Measurements from ENCODE around the gene SLC12A6.
A peak's percentile ranks its signal among the peaks of the same experiment; 100 is the strongest.
"Not testable (repeated sequence)": the region's sequence is repeated elsewhere in the genome, so short reads cannot be mapped to it uniquely, and the experiment has no call there.

Gene SLC12A6

DNA sequence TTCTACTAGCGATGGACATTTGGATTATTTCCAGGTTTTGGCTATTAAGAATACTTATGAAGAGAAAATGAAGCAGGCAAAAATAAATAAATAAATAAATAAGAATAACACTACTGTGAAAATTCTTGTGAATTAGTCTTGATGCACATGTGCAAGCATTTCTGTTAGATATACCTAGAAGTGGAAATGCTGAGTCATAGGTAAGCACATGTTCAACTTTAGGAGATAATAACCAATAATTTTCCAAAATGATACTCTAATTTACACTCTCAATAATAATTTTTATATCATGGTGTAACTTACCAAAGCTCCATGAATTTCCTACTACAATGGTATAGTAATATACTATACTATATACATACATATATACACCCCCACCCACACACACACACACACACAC lies 89.4 kb downstream of the SLC12A6 start:
- no peak for DNase-seq

DNA sequence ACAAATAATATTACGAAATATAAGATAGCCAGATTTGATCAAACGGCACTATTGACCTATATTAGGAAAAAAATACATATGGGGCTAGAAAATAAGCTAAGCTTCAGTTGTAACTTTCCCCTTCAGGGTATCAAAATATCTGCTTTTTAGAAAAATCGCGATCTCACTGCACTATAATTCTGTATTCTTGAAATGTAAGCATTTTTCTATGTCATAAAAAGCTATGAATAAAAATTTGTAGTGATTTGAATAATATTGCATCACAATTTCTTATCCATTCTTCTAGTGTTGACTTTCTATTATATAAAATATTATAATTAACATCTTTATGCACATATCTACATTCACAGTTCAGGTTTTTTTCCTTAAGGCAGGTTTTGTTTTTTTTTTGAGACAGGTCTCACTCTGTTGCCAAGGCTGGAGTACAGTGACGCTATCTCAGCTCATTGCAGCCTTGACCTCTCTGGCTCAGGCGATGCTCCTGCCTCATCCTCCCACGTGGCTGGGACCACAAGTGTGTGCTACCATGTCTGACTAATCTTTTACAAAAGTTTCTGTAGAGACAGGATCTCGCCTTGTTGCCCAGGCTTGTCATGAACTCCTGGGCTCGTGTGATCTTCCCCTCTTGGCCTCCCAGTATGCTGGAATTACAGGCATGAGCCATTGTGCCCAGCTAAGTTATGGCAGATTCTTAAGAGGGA lies 91.2 kb downstream of the SLC12A6 start:
- DNase-seq = no peak

DNA sequence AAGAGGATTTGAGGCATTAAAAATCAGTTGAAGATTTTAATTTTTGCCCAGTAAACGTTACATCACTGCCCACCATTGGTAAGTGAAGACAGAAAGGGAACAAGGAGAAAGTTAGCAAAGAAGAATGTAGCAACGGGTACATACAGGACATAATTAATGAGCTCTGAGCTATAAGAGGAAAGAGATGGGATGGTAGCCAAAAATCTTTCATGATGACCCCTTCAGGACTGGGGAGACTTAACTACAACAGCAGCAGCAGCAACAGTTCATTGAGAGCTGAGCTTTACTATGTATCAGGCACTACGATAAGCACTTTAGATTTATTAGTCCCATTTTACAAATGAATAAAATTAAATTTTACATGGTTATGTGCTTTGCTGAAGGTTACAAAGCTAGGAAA lies 94.4 kb downstream of the SLC12A6 start:
- no peak for DNase-seq

DNA sequence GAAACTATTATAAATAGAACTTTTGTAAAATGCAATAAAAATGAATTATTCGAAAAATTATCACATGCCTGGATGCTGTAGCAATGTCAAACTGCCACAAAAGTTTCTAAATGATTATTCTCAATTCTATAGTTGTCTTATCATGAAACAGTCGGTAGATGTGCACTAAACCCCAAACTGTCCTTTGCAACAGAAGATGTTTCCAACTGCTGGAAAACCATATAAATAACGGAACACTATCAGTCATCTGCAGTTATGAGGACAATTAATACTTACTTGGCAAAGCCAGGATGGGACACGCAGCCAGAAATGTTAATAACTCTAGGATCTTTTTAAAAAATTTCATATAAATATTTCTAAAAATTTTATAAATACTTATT lies 95.3 kb downstream of the SLC12A6 start:
- no peak for DNase-seq

DNA sequence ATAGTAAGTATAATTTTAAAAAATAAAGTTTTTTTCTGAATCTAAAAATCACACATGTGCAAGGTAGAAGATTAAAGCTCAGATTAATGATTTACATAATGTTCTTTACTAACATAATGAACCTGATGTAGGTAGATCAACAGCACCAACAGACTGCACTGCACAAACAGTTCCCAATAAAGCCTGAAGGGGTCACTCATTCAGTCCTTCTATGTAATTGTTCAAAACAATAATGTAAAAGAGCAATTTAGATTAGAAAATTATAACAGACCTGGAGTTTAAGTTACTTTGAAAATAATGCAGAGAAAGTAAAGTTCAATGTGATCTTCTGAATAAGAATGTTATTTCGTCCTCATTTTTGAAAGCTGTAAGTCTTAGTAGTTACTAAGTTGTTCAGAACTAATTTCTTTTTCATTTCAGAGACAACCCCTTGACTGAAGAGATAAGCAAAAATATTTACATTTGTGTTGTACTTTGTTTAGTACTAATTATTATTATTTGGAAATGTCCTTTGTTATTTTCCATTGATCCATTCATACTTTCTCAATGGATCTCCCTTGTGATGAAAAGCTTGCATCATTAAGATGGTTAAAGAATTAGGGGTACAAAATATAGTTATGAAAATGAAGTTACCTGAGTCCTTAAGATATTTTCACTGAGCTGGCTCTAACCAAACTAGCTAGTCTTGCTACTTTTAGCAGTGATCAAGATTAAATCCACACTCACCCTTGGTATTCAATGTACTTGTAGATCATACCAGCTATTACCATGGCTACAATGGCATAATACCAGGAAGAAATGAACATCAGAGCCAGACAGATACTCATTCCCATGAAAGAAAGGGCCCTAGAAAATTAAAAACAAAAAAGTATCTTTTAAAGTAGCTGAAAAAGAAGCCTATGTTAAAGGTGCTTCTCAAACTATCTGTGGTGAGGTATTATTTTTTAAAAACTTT lies 95.9 kb downstream of the SLC12A6 start:
- peak; percentile 7 for DNase-seq

DNA sequence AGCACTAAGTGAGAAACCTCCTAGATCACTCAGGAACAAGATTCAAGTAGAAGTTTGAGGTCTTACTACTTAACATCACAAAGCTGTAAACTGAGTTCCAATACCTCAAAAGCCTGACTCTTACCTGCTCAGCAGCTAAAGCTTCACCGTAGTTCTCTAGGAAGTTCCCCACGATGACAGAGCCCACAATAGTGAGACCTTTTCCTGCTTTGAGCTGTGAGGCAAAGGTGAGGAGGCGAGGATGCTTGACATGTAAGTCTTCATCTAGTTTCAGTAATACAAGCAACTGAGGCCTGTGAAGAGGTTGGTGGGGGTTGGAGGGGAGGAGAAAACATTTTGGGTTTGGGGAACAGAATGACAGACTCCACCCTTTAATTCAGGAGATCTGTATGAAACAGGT lies 97.0 kb downstream of the SLC12A6 start:
- DNase-seq = no peak

DNA sequence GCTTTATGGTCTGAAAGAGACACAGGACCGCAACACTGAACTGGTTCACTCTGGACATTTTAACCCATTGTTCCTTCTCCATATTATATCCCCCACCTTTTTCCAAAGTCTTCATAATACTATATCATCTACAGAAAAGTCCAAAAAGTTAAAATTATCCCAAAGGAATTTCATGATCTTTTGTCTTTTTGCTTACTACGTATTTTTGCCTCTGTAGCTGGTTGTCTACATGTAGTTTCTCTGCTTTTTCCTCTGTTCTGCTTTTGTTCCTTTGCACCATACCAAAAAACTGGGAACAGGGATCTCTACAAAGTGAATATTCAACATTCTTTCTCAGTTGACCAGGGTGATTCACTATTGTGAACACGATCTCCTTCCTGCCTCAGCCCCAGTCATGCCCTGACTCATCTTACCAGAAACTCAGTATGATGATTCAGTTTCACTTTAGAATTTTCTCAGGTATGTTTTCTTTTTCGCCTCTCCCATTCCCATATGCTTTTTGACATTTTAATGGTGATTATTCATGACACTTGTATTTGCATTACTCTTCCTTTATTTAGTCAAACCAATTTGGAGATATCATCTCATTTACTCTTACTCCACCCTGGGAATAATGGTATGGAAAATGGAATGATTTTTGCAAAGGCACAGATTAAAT lies 98.3 kb downstream of the SLC12A6 start:
- no peak for DNase-seq

DNA sequence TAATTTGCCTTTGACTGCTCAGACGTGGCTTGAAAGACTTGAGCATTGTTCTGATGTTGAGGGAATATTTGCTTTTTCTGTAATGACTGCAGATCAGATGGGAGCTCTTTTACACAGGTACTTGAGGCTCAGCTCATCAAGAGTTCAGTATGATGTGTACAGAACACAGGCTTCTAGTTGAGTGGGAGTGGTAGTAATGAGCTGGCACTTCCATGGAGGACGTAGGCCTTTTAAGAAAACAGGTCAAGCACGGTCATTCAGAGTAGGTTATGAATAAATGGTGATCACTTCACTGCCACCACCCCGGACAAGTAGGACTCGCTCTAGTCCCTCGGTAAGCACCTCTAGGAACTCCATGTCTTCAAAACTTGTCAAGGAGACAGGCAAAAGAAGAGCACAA lies 104.0 kb downstream of the SLC12A6 start:
- no peak for DNase-seq

DNA sequence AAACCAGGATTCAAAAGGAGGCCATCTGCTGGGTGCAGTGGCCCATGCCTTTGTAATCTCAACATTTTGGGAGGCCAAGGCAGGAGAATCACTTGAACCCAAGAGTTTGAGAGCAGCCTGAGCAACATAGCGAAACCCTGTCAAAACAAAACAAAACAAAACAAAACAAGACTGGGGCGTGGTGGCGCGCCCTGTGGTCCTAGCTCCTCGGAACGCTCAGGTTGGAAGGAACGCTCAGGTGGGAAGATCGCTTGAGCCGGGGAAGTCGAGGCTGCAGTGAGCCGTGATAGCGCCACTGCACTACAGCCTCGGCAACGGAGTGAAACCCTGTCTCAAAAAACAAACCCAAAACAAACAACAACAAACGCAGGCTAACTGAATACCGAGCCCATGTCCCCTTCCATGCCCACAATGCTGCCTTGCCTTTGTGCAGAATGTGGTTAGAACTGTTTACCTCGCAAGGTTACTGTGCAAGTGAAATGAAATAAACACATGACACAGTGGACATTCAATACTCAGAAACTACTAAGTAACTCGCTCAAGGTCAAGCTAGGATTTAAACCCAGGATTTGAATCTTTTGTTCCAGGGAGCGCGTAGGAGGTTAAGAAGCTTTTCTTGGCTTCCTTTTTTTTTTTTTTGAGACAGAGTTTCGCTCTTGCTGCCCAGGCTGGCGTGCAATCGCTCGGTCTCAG lies 113.5 kb downstream of the SLC12A6 start:
- no peak for DNase-seq

DNA sequence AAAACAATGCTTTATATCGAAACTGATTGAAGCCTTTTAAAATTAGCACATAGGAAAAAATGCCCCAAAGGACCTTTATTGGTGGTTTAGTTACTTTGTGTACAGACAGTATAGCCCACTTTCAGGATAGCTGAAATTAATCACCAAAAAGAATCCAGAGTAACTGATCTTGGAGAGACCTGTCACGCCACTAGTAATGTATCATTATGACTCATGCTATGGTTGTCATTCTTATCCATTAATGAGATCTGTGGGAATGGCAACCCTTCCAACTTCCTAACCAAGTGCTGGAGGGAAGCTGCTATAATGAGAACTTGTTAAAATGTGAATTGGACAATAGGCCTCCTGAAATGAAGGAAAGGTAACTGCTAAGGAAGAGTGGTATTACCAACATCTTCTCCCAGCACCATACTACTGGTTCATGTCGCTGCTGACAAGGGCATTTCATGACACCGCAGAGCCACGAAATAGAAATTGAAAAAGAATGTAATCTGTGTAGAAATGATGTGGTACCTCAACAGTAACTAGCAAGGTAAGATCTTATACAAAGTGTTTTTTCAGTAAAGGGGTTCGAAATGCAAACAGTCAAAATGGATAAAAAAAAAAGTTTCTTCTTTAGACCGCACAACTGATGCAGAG lies 119.9 kb downstream of the SLC12A6 start:
- DNase-seq = no peak

DNA sequence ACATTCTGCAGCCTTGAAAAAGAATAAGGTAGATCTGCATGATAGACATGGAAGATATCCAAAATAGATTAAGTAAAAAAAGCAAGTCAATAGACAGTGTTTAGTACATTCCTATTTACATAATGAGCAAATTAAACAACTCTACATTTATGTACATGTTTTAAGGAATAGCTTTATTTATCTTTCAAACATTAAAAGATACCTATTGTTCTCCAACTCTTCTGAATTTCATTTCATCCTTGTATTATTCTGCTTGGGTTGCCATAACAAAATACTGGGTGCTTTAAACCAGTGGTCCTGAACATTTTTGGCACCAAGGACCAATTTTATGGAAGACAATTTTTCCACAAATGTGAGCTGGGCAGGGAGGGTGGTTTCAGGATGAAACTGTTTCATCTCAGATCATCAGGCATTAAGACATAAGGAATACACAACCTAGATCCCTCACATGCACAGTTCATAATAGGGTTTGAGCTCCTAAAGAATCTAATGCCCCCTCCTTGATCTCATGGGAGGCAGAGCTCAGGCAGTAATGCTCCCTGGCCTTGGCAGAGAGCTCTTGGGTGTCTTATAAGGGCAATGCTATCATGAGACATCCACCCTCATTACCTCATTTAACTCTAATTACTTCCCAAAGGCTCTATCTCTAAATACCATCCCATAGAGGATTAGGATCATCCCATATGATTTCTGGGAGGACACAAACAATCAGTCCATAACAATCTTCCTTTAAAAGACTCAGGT lies 120.9 kb downstream of the SLC12A6 start:
- DNase-seq = no peak

DNA sequence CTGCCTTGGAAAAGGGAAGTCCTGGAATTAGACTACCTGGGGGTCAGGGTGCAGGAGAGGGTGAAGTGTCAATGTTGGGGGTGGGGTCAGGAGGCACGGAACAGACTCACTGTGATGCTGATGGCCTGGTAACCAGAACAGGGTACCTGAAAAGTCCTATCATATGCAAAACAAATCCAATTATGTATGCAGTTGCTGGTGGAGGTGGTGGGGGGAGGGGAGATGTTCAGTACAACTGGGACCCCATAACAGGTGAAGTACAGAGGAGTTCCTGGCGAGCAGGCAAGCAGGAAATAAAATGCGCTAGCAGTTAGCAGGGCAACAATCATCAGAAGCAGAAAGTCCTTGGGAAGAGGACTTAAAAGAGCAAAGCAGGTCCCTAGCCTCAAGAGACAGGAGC lies 123.4 kb downstream of the SLC12A6 start:
- DNase-seq = no peak

DNA sequence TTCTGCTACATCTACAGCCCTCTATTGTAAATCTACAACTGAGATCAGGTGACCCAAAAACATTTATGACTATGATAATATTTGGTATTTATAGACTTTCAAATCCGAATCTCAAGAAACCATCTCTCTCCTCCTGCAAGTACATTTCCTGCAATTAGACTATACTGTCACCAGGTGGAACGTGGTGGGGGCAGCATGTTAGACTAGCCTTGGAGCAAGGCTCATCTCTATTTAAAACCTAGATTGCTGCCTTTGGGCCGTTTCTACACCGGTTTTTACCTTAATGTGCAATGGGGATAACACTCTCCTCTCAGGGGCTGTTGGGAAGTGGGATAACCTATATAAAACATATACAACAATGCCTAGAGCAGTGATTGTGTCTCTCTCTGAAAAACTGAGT lies 123.9 kb downstream of the SLC12A6 start:
- DNase-seq = no peak

DNA sequence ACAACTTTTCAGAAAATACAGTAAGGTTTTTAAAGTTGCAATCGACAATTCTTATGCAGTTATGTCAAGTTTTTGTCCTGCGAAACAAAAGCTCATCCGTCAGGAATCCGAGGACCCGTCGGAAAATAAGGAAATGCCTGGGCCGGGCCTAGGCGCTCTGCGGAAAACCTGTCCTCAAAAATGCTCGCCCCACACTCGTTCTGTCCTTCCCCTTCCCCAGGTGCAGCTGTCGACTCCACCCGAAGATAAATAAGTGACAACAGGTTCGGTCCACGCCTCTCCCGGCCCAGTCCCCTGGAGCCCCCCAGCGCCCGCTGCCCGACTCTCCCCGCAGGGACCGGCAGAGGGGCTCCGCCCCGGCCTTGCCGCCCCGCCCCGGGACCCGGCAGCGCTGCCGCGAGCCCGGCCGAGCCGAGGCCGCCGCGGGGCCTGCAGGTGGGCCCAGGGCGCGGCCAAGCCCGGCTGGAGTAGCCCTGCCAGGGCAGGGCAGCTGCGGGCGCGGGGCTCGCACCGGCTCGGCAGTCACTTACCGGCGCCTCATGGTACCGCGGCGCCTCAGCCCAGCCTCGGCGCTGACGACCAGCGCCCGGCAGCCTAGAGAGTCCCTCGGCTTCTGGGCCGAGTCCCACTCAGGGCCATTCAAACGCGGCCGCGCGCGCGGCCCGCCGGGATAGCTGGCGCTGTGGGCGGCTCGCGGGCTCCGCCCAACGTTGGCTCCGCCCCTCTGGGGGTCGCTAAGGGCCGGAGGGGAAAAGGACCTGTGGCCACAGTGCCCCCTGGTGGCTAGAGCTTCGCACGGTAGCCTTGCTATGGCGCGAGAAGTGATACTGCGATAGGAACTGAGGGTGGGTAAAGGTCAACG lies 127.9 kb downstream of the SLC12A6 start, which contains the start of gene KATNBL1:
Gene KATNBL1, minus strand, starts transcription at position 676 of the 862 bp plus-strand sequence. CDS start 46,420 bp downstream, outside the sequence.
- peak; percentile 93 for DNase-seq

DNA sequence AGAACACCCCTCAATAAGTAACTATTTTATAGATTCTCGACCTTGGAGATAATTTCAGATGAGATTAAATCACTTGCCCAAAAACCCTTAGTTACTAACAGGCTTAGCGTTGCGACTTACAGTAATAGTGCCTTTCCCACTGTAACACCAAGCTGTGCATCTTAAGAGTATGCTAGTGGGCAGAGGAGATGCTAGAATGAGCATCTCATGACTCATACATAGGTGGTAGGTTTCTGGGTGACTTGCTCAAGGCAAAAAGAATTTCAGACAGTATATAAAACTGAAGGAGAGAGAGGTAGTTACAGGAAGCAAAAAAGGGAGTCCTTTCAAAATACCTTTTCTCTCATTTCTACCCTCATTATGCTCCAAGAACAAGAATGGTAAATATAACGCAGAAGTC lies 131.6 kb downstream of the SLC12A6 start:
- DNase-seq = no peak

DNA sequence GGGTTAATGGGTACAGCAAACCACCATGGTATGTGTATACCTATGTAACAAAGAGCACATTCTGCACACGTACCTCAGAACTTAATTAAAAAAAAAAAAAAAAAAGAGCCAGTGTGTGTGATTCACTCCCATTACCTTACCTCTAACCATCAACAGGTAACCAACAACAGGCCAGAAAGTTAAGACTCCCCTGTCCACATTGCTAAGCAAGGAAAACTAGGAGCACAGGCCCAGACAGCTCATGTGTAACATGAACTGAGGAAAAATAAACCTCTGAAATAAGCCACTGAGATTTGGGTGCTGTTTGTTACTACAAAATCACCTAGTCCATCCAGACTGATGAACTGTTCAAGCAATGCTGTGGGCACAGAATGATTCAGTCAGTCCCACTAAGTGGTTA lies 133.6 kb downstream of the SLC12A6 start:
- no peak for DNase-seq

DNA sequence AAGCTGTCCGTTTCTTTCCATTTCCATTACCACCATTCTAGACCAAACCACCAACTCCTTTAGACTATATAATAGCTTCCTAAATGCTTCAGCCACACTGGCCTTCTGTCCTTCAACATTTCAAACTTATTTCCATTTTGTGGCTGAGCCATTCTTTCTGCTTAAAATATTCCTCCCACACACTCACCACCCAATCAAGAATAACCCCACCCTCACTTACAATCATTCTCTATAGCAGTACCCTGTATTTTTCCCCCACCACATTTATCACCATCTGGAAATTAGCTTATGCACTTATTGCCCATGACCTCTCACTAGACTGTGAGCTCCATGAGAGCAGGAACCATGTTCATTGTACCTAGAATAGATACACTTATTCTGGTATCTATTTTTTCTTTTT lies 134.3 kb downstream of the SLC12A6 start:
- no peak for DNase-seq

DNA sequence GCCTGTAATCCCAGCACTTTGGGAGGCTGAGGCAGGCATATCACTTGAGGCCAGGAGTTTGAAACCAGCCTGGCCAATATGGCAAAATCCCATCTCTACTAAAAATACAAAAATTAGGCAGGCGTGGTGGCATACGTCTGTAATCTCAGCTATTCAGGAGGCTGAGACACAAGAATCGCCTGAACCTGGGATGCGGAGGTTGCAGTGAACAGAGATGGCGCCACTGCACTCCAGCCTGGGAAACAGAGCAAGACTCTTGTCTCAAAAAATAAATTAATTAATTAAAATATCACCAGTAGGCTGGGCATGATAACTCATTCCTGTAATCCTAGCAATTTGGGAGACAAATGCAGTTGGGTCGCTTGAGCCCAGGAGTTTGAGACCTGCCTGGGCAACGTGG lies 144.3 kb downstream of the SLC12A6 start:
- DNase-seq = not testable (repeated sequence)

DNA sequence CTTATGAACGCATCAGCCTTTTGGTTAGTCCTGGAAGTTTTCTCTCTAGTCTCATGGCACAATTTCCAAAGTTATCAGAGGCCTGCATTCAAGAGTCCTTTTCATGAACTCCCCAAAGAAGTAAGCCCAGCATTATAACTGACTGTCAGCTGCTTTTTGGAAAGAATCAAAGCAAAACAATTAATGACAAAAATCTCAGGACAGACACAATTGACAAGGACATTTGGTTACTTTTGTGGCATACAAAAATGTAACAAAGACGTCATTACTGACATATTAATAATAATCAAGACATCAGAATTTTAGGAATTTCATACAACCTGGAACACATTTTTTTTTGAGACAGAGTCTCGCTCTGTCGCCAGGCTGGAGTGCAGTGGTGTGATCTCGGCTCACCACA lies 148.9 kb downstream of the SLC12A6 start:
- DNase-seq = no peak

DNA sequence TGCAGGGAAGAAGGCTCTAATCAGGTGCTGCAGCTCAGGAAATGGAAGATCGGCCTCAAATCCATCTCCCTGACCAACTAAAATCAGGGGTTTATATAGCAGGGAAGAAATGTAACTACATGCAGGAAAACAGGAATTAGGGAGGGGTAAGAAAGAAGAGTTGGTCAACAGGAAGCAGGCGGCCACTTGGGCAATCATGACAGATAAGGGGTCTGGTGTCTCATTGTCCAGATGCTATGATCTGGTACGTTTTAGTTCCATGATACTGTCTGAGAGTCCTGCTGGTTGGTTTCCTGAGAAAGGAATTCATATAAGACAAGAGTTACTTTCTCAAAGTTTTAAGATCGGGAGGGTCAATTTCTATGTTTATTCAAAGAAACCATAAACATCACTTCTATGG lies 151.9 kb downstream of the SLC12A6 start:
- DNase-seq = no peak

DNA sequence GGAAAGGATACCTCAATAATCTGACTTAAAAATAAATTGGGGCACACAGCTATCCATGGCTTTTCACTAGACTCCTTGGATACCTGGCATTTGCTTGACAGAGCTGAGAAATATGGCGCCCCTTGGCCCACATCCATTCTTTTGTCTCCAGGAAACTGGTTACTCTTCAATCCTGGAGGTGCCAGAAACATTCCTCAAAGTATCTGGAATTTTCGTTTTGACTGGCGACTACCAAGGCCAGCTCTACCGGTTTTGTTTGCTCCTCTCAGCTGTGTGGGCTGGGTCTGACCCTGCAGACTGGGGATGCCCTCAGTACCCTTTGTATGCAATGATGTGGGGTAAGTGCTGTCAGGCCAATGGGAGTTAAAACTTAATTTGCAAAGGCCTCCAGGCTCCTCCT lies 154.6 kb downstream of the SLC12A6 start:
- no peak for DNase-seq

Measured in CD4-positive, alpha-beta T cell treated with Interferon gamma for 1 hour (primary cell).